ENCODE data around the gene RYR1.

The RYR1 gene

GRCh38 chr19:38519168-38519567 is 85.7 kb downstream of the RYR1 start:
- DNase-seq = no peak

GRCh38 chr19:38519988-38520387 is 86.5 kb downstream of the RYR1 start:
- DNase-seq = no peak

- no peak for DNase-seq
These were observed 89.4 kb downstream of the RYR1 start for GRCh38 chr19:38522915-38523314.

- DNase-seq = no peak
These were observed 89.8 kb downstream of the RYR1 start for GRCh38 chr19:38523319-38523718.

GRCh38 chr19:38524369-38524768 is 90.9 kb downstream of the RYR1 start:
- DNase-seq = no peak

- no peak for DNase-seq
These were observed 91.6 kb downstream of the RYR1 start for GRCh38 chr19:38524994-38525634.

GRCh38 chr19:38526430-38526829 is 92.9 kb downstream of the RYR1 start:
- no peak for DNase-seq

- DNase-seq = no peak
These were observed 94.1 kb downstream of the RYR1 start for GRCh38 chr19:38527466-38528136.

GRCh38 chr19:38528213-38528755 is 94.8 kb downstream of the RYR1 start:
- no peak for DNase-seq

- DNase-seq = no peak
These were observed 95.4 kb downstream of the RYR1 start for GRCh38 chr19:38528931-38529330.

- DNase-seq = no peak
These were observed 98.0 kb downstream of the RYR1 start for GRCh38 chr19:38531515-38531914.

- no peak for DNase-seq
These were observed 99.4 kb downstream of the RYR1 start for GRCh38 chr19:38532939-38533338.

GRCh38 chr19:38534574-38534973 is 101.1 kb downstream of the RYR1 start:
- no peak for DNase-seq

- no peak for DNase-seq
These were observed 101.7 kb downstream of the RYR1 start for GRCh38 chr19:38535212-38535611.

- no peak for DNase-seq
These were observed 103.8 kb downstream of the RYR1 start for GRCh38 chr19:38537071-38537936.

- DNase-seq = no peak
These were observed 104.9 kb downstream of the RYR1 start for GRCh38 chr19:38538386-38538785.

GRCh38 chr19:38538793-38539528 is 105.5 kb downstream of the RYR1 start:
- DNase-seq = no peak

- no peak for DNase-seq
These were observed 106.3 kb downstream of the RYR1 start for GRCh38 chr19:38539751-38540150.

GRCh38 chr19:38542040-38542439 is 108.5 kb downstream of the RYR1 start:
- no peak for DNase-seq

GRCh38 chr19:38543286-38543806 is 109.9 kb downstream of the RYR1 start:
- no peak for DNase-seq

GRCh38 chr19:38543807-38544568 is 110.5 kb downstream of the RYR1 start:
- DNase-seq = no peak

All from cortex of kidney (tissue), 1 donor.